HFF-Myc (cell line): Measurements from ENCODE around the gene SOX2.

Experiments used
- DNase-seq: peaks from one replicate; pipeline ENCODE4 v3.0.0-alpha.2; 2011; ENCODE audit warnings: low read depth; ENCODE audit errors: extremely low read depth
- H3K4me3 ChIP-seq: replicated peaks from 2 replicates; pipeline ENCODE4 v1.5.1; 2011; ENCODE audit warnings: low read depth, mild to moderate bottlenecking, control low read depth, low read length
- CTCF ChIP-seq: IDR thresholded peaks from 2 replicates; pipeline ENCODE4 v1.5.1; 2012; ENCODE audit warnings: mild to moderate bottlenecking, low read depth, low read length, control low read depth; ENCODE audit errors: missing control alignments

Gene SOX2

DNA sequence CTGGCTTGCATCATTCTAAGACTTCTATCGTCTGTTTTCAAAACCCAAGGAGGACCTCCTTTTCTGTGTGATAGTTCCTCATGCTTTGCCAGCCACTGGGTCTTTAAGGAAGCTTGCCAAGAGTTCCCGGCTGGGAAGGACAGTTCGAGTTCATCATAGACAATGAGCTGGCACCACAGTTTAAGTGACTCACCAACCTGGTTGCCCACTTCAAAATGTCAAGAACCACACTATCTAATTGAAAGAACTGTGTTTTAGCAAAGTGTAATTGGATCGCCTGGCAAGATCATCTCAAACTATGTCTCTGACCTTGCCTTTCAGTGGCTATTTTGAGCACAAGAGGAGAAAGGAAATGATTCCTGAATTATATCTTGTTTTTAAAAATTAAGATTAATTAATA, 27.9 kb downstream of the SOX2 start:
- TF ChIP-seq CTCF = no peak
- H3K4me3 ChIP-seq = no peak overlapping the region
- no peak for DNase-seq

- TF ChIP-seq CTCF = no peak
- no peak overlapping the region for H3K4me3 ChIP-seq
- DNase-seq = no peak
Measured at GRCh38 chr3:181741417-181741816, 29.7 kb downstream of the SOX2 start.

- DNase-seq = no peak
- H3K4me3 ChIP-seq = no peak overlapping the region
- no peak for TF ChIP-seq CTCF
Measured at GRCh38 chr3:181752202-181752671, 40.5 kb downstream of the SOX2 start.

DNA sequence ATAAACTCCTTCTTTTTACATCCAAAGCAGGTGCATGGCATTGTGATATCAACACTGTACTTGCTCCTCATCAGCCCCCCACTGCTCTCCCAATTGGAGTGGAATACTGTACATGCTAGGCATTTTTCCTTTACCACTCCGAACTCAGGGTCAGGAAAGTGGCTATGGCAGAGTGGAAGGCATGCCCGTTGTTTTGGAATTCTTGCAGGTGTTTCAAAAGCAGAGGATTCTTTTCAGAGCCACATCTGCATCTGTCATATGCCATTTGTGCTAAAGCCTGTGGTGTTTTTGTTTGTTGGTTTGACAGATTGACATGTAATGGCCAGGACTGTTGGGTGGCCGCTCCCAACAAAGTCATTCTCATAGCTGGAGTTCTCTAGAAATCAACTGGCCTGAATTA, 41.7 kb downstream of the SOX2 start:
- TF ChIP-seq CTCF = no peak
- H3K4me3 ChIP-seq = no peak overlapping the region
- no peak for DNase-seq

DNA sequence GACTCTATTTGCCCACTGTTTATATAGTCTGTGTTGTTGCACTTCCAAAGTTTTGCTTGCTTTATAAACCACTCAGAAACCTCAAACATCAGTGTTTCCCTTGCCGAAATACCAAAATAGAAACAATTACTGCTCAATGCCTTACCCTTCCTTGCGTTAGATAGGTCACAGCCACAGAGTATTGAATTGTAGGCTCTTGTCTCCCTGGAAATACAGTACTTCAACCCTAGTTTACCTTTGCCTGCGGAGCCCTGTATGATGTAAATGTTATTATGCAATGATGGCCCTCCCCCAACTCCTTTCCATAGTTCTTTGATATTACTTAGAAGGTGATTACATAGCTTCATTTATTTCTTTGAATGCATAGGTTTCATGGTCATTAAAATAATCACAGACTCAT, 44.2 kb downstream of the SOX2 start:
- no peak for DNase-seq
- no peak for TF ChIP-seq CTCF
- no peak overlapping the region for H3K4me3 ChIP-seq

- no peak for DNase-seq
- H3K4me3 ChIP-seq = no peak overlapping the region
- TF ChIP-seq CTCF = no peak
Measured at GRCh38 chr3:181756645-181757297, 45.0 kb downstream of the SOX2 start.
